MM.1S (cell line): ENCODE data around the gene ZNF804A.

Source experiments
- EZH2 ChIP-seq: fragments of 300-600 bp; sonication (generic); optimal IDR thresholded peaks from 2 replicates; pipeline ENCODE3; 2017; ENCODE audit warnings: low read depth, mild to moderate bottlenecking, antibody characterized with exemption, low read length, mixed read lengths
- EZH2phosphoT487 ChIP-seq: fragments of 300-600 bp; sonication (generic); IDR thresholded peaks from 2 replicates; pipeline ENCODE4 v1.6.1; 2018; ENCODE audit warnings: antibody characterized with exemption, low read length
- TF ChIP-seq, protein P1 (sequence below): fragments of 300-600 bp; sonication (generic); IDR thresholded peaks from 2 replicates; pipeline ENCODE4 v1.5.1; 2016; ENCODE audit warnings: antibody characterized with exemption, low read length, mixed read lengths

DNA sequence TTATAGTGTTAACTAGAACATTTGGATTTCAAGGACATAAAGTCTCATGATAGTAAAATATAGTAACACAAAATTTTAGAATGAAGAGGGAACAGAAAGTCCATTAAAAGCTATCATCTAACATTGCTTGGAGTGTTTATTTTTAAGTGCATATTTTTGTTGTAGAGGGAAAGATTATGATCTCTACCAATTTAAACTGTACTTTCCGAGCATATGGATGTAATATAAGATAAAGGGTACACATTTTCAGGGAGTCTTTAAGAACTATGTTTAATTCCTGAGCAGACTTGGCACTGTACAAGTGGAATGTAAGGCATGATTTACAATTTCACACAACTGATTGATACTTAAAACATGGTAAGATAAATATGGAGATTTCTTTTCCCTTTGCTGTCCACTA is 34.2 kb upstream of the ZNF804A start:
- TF ChIP-seq, protein P1, sequence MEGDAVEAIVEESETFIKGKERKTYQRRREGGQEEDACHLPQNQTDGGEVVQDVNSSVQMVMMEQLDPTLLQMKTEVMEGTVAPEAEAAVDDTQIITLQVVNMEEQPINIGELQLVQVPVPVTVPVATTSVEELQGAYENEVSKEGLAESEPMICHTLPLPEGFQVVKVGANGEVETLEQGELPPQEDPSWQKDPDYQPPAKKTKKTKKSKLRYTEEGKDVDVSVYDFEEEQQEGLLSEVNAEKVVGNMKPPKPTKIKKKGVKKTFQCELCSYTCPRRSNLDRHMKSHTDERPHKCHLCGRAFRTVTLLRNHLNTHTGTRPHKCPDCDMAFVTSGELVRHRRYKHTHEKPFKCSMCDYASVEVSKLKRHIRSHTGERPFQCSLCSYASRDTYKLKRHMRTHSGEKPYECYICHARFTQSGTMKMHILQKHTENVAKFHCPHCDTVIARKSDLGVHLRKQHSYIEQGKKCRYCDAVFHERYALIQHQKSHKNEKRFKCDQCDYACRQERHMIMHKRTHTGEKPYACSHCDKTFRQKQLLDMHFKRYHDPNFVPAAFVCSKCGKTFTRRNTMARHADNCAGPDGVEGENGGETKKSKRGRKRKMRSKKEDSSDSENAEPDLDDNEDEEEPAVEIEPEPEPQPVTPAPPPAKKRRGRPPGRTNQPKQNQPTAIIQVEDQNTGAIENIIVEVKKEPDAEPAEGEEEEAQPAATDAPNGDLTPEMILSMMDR, result no peak
- TF ChIP-seq EZH2 (no peak), EZH2phosphoT487 (no peak)
